HFFc6 (cell line): ENCODE results near the gene LARGE1. TPM values are rescaled to one million over a fixed set of nuclear protein-coding genes. Genes with fewer than 3 reads are reported as not detected.

Experiments used
- DNase-seq: peaks from one replicate; pipeline ENCODE4 v3.0.0-alpha.2; 2018
- H3K27ac Mint-ChIP-seq: 2 replicates; pipeline ENCODE4 v1.8.0; 2020; ENCODE audit warnings: mild to moderate bottlenecking, mixed read lengths
- H3K27me3 Mint-ChIP-seq: 2 replicates; pipeline ENCODE4 v1.8.0; 2021; ENCODE audit warnings: mild to moderate bottlenecking, moderate library complexity, mixed read lengths; ENCODE audit not compliant: insufficient read depth
- H3K36me3 Mint-ChIP-seq: 2 replicates; pipeline ENCODE4 v1.8.0; 2021; ENCODE audit warnings: low read depth, mixed read lengths
- H3K4me1 Mint-ChIP-seq: 2 replicates; pipeline ENCODE4 v1.8.0; 2020; ENCODE audit warnings: low read depth, mixed read lengths
- H3K4me3 Mint-ChIP-seq: 2 replicates; pipeline ENCODE4 v1.8.0; 2020; ENCODE audit warnings: mild to moderate bottlenecking, moderate library complexity, mixed read lengths
- H3K9me3 Mint-ChIP-seq: 2 replicates; pipeline ENCODE4 v1.8.0; 2020; ENCODE audit warnings: mild to moderate bottlenecking, mixed read lengths
- total RNA-seq, 6 experiments: library from RNA; stranded (reverse); fragmentation: NEBNext Ultra II Directional; extraction: Animal tissue kit (Norgen Biotek cat#: 25700); gene quantifications; 2 replicates in 1 of 6; 3 replicates in 5 of 6; pipeline ENCODE4 v1.2.3, GENCODE V29; 2021
- TF ChIP-seq, protein P1 (sequence below): fragments of 200-600 bp; sonication (generic); IDR thresholded peaks from 2 replicates; pipeline ENCODE4 v1.5.0; 2021; ENCODE audit warnings: antibody characterized with exemption, mild to moderate bottlenecking

The LARGE1 gene
- total RNA-seq, 6 experiments from 2014 or later = 4.9 to 7.3 (median 6.5) TPM

DNA sequence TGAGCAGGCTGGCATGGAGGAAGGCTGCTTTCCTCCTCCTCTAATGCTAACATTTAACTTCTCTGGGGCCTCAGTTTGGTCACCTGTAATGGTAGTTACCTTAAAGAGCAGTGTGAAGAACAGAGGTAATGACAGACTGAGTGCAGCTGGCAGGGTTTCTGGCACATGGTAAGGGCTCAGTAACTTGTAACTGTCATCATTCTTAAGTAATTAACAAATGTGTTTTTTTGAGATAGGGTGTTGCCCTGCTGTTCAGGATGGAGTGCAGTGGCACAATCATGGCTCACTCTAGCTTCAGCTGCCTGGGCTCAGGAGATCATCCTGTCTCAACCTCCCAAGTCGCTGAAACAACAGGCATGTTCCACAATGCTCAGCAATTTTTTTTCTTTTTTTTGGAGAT, 620.1 kb downstream of the LARGE1 start:
- no peaks in the 10 kb centered on the region for H3K36me3 Mint-ChIP-seq
- no peaks in the 10 kb centered on the region for H3K4me1 Mint-ChIP-seq
- TF ChIP-seq, protein P1, sequence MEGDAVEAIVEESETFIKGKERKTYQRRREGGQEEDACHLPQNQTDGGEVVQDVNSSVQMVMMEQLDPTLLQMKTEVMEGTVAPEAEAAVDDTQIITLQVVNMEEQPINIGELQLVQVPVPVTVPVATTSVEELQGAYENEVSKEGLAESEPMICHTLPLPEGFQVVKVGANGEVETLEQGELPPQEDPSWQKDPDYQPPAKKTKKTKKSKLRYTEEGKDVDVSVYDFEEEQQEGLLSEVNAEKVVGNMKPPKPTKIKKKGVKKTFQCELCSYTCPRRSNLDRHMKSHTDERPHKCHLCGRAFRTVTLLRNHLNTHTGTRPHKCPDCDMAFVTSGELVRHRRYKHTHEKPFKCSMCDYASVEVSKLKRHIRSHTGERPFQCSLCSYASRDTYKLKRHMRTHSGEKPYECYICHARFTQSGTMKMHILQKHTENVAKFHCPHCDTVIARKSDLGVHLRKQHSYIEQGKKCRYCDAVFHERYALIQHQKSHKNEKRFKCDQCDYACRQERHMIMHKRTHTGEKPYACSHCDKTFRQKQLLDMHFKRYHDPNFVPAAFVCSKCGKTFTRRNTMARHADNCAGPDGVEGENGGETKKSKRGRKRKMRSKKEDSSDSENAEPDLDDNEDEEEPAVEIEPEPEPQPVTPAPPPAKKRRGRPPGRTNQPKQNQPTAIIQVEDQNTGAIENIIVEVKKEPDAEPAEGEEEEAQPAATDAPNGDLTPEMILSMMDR = no peak
- H3K4me3 Mint-ChIP-seq = no peak overlapping the region
- no peaks in the 10 kb centered on the region; the same call in 1 of the 2 replicates for H3K27me3 Mint-ChIP-seq
- no peak overlapping the region for H3K27ac Mint-ChIP-seq
- peaks cover 7% of the 10 kb centered on the region for H3K9me3 Mint-ChIP-seq
- DNase-seq = no peak

DNA sequence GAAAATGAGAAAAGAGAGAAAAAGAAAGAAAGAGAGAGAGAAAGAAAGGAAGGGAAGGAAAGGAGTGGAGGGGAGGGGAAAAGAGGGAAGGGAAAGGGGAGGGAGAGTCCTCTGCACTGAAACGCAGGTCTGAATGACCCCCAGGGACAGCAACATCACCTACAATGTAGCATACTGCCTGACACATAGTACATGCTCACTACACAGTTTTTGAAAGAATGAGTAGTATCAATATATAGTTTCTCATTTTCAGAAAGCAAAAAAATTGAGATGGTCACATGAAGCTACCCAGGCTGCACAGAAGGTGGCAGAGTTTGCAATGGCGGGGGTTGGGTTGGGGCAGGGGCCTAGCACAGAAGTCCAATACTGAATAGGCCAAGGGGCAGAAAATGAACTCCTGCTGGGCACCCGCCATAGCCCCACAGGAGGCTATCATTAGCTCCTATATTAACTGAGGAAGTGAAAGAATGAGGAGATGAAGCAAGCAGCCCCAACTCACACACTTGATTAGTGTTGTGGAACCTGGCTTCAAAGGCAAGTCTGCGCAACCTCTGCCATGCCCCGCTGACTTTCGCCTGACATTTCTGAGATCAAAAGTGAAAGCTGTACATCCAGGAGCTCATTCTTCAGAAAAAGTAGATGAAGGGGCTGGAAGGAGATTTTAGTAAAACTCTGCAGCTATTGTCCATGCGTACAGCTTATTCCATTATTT, 620.9 kb downstream of the LARGE1 start:
- no peak overlapping the region for H3K4me3 Mint-ChIP-seq
- peaks cover 4% of the 10 kb centered on the region for H3K9me3 Mint-ChIP-seq
- H3K4me1 Mint-ChIP-seq = no peaks in the 10 kb centered on the region
- no peak for DNase-seq
- H3K27me3 Mint-ChIP-seq = no peaks in the 10 kb centered on the region; the same call in 1 of the 2 replicates
- H3K36me3 Mint-ChIP-seq = no peaks in the 10 kb centered on the region
- H3K27ac Mint-ChIP-seq = no peak overlapping the region
- TF ChIP-seq, protein P1 = no peak

DNA sequence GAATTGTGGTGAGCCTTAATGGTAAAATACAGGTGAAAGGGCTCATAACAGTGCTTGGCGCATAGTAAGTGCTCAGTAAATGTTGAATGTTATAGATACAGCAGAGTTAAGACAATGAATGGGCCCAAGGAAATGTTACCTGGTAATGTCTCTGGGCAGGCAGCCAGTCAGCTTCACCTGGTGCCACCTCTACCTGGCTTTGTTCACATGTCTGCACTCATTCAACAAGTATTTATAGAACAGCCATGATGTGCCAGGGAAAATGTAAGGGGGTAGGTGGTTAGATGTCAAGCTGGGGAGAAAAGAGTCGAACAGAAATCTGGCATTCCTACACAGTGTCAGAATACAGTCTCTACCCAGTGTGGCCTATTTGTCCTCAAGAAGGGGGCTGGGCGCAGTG, 623.3 kb downstream of the LARGE1 start:
- DNase-seq = no peak
- Mint-ChIP-seq H3K27me3 (no peaks in the 10 kb centered on the region; the same call in 1 of the 2 replicates), H3K4me1 (no peaks in the 10 kb centered on the region), H3K27ac (no peak overlapping the region), H3K4me3 (no peak overlapping the region), H3K36me3 (no peaks in the 10 kb centered on the region), H3K9me3 (peaks cover 9% of the 10 kb centered on the region)
- TF ChIP-seq, protein P1 = no peak

DNA sequence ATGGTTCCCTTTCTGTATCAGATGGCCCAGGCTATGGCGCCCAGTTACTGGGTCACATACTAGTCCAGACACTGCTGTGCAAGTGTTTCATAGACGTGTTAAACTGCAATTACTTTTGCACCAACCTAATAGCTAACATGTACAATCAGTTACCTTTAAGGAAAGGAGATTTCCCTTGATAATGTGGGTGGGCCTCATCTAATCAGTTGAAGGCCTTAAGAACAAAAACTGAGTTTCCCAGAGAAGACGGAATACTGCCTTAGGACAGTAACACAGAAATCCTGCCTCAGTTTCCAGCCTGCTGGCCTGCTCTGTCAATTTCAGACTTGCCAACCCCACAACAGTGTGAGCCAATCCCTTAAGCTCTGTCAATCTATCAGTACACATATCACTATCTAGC, 632.2 kb downstream of the LARGE1 start:
- H3K27ac Mint-ChIP-seq = no peak overlapping the region
- H3K27me3 Mint-ChIP-seq = peaks cover 2% of the 10 kb centered on the region; the same call in 1 of the 2 replicates
- no peaks in the 10 kb centered on the region for H3K4me1 Mint-ChIP-seq
- no peak overlapping the region for H3K4me3 Mint-ChIP-seq
- no peaks in the 10 kb centered on the region for H3K36me3 Mint-ChIP-seq
- no peak for DNase-seq
- TF ChIP-seq, protein P1 = no peak
- H3K9me3 Mint-ChIP-seq = peaks cover 40% of the 10 kb centered on the region

DNA sequence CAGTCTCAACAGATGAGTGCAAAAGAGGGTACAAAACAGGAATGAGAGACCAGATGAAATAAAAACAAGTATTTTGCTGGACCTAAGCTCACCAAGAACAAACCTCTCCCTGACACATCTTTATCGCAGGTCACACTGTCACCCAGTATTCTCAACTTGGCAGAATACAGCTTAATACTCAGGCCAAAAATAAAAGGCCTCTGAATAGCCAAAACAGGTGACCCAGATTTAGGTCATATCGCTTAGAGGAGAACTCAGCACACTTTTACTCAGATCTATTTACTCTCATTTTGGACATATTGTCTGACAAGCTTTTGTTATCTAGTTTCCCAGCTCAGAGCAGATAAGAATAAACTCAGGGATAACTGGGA, 645.2 kb downstream of the LARGE1 start:
- H3K9me3 Mint-ChIP-seq = peaks cover 51% of the 10 kb centered on the region
- TF ChIP-seq, protein P1 = no peak
- H3K27me3 Mint-ChIP-seq = no peaks in the 10 kb centered on the region
- H3K36me3 Mint-ChIP-seq = peaks cover 19% of the 10 kb centered on the region
- no peak for DNase-seq
- H3K4me3 Mint-ChIP-seq = no peak overlapping the region
- no peak overlapping the region for H3K27ac Mint-ChIP-seq
- H3K4me1 Mint-ChIP-seq = no peaks in the 10 kb centered on the region
